SK-N-SH treated with all-trans-retinoic acid at 6 μM for 48 hours (cell line): ENCODE results near the gene ISX.
"Not testable (repeated sequence)": the region's sequence is repeated elsewhere in the genome, so short reads cannot be mapped to it uniquely, and the experiment has no call there.

Experiments used
- ATAC-seq: fragments of 200-7000 bp; cut with Tn5 transposase; 3 replicates; pipeline ENCODE4 v1.9.1; 2020; ENCODE audit warnings: mild to moderate bottlenecking, moderate library complexity
- BACH2 ChIP-seq: fragments of 250-450 bp; sonication (Bioruptor Pico); IDR thresholded peaks from 2 replicates; pipeline ENCODE4 v1.9.0; 2021; ENCODE audit warnings: mild to moderate bottlenecking, borderline replicate concordance
- CREB5 ChIP-seq: fragments of 250-450 bp; sonication (Bioruptor Pico); IDR thresholded peaks from 2 replicates; pipeline ENCODE4 v1.5.1; 2020; ENCODE audit warnings: low read depth, mild to moderate bottlenecking, moderate library complexity
- CSDC2 ChIP-seq: fragments of 250-450 bp; sonication (Bioruptor Pico); IDR thresholded peaks from 2 replicates; pipeline ENCODE4 v1.5.0; 2020; ENCODE audit warnings: mild to moderate bottlenecking, moderate library complexity
- CSRNP3 ChIP-seq: fragments of 250-450 bp; sonication (Bioruptor Pico); IDR thresholded peaks from 2 replicates; pipeline ENCODE4 v1.5.1; 2021; ENCODE audit warnings: mild to moderate bottlenecking, moderate library complexity
- ESRRG ChIP-seq: fragments of 250-450 bp; sonication (Bioruptor Pico); IDR thresholded peaks from 2 replicates; pipeline ENCODE4 v1.6.1; 2021; ENCODE audit warnings: mild to moderate bottlenecking
- GLIS3 ChIP-seq: fragments of 250-450 bp; sonication (Bioruptor Pico); IDR thresholded peaks from 2 replicates; pipeline ENCODE4 v1.5.0; 2020; ENCODE audit warnings: mild to moderate bottlenecking, moderate library complexity
- ISL1 ChIP-seq: fragments of 250-450 bp; sonication (Bioruptor Pico); IDR thresholded peaks from 2 replicates; pipeline ENCODE4 v2.1.2; 2022; ENCODE audit warnings: mild to moderate bottlenecking, moderate library complexity
- OSR1 ChIP-seq: fragments of 250-450 bp; sonication (Bioruptor Pico); IDR thresholded peaks from 2 replicates; pipeline ENCODE4 v1.8.0; 2022; ENCODE audit warnings: moderate library complexity, mild to moderate bottlenecking, inconsistent platforms
- PATZ1 ChIP-seq: fragments of 250-450 bp; sonication (Bioruptor Pico); IDR thresholded peaks from 2 replicates; pipeline ENCODE4 v1.8.0; 2020; ENCODE audit warnings: mild to moderate bottlenecking, moderate library complexity, borderline replicate concordance
- POU6F1 ChIP-seq: fragments of 250-450 bp; sonication (Bioruptor Pico); IDR thresholded peaks from 2 replicates; pipeline ENCODE4 v1.8.0; 2021; ENCODE audit warnings: low read depth, mild to moderate bottlenecking, moderate library complexity, borderline replicate concordance
- RARB ChIP-seq: fragments of 250-450 bp; sonication (Bioruptor Pico); IDR thresholded peaks from 2 replicates; pipeline ENCODE4 v1.8.0; 2021; ENCODE audit warnings: mild to moderate bottlenecking, moderate library complexity
- SNAI2 ChIP-seq: fragments of 250-450 bp; sonication (Bioruptor Pico); IDR thresholded peaks from 2 replicates; pipeline ENCODE4 v1.5.0; 2020; ENCODE audit warnings: mild to moderate bottlenecking, moderate library complexity
- TOX ChIP-seq: fragments of 250-450 bp; sonication (Bioruptor Pico); IDR thresholded peaks from 2 replicates; pipeline ENCODE4 v1.8.0; 2021; ENCODE audit warnings: mild to moderate bottlenecking, moderate library complexity, borderline replicate concordance
- ZC3H10 ChIP-seq: fragments of 250-450 bp; sonication (Bioruptor Pico); IDR thresholded peaks from 2 replicates; pipeline ENCODE4 v1.5.1; 2021; ENCODE audit warnings: mild to moderate bottlenecking, moderate library complexity
- ZFP3 ChIP-seq: fragments of 250-450 bp; sonication (Bioruptor Pico); IDR thresholded peaks from 2 replicates; pipeline ENCODE4 v1.5.0; 2020; ENCODE audit warnings: mild to moderate bottlenecking, moderate library complexity
- ZFP30 ChIP-seq: fragments of 450-650 bp; formaldehyde crosslinking; IDR thresholded peaks from 2 replicates; pipeline ENCODE4 v1.5.0; 2022; ENCODE audit warnings: mild to moderate bottlenecking, moderate library complexity
- ZNF565 ChIP-seq: fragments of 450-650 bp; formaldehyde crosslinking; conservative IDR thresholded peaks from 2 replicates; pipeline ENCODE4 v1.5.0; 2020; ENCODE audit warnings: low read depth, mild to moderate bottlenecking, moderate library complexity
- ZNF70 ChIP-seq: fragments of 450-650 bp; formaldehyde crosslinking; IDR thresholded peaks from 2 replicates; pipeline ENCODE4 v1.5.0; 2020; ENCODE audit warnings: mild to moderate bottlenecking, moderate library complexity

The ISX gene

DNA sequence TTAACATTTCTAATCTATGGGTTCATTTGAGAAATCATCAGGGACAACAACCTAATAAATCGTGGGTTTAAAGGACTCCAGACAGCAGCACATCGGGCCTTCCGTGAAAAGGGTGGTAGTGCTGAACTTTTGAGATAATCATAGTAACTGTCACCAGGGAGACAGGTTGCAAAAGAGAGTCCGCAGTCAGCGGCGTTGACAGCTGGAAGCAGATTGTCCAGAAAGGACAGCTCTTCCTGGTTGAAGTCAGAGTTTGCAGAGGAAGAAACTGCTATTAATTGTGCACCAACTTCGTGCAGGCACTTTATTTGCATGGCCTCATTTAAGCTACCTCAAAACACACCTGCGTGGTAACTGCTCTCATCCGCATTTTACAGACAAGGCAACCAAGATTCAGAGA, 20.5 kb upstream of the ISX start:
- no peak for ATAC-seq
- TF ChIP-seq PATZ1 (CRISPR knock-in tag), result no peak

DNA sequence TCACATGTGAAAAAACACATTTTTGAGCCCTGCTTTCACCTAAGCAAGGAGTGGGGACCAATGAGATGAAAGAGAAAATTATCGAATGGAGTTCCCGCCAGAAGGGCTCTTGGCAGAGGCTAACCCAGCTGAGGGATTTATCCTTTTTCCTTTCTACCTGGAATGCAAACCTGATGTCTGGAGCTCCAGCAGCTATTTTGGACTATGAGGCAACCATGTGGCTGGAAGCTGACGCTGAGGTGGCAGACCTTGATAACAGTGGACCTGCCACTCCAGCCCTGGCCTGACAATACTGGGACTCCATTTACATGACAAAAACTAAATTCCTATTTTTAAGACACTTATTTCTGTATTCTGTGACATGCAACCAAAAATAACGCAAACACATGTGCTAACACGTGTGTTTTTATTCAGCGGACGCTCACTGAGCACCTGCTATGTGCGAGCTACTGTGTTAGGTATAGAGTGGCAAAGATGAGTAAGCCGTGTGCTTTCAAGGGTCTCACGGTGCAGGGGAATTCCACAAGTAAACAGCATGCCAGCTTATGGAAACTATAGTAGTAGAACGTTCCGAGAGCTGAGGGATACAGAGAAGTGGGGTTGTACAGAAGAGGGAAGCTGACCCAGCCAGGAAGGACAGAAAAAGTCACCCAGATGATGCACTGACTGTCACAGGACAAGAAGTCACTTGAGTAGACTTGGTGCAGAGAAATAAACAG, 19.1 kb upstream of the ISX start:
- no peak for ATAC-seq
- no peak for TF ChIP-seq ESRRG (CRISPR knock-in tag)
- no peak for TF ChIP-seq SNAI2
- TF ChIP-seq ZNF70 (CRISPR knock-in tag), result no peak
- no peak for TF ChIP-seq BACH2 (CRISPR knock-in tag)
- TF ChIP-seq CSRNP3 (CRISPR knock-in tag), result no peak
- TF ChIP-seq CREB5 (CRISPR knock-in tag), result no peak
- no peak for TF ChIP-seq GLIS3
- no peak for TF ChIP-seq POU6F1 (CRISPR knock-in tag)
- no peak for TF ChIP-seq RARB (CRISPR knock-in tag)
- no peak for TF ChIP-seq ZNF565 (CRISPR knock-in tag)
- TF ChIP-seq TOX (CRISPR knock-in tag), result no peak

DNA sequence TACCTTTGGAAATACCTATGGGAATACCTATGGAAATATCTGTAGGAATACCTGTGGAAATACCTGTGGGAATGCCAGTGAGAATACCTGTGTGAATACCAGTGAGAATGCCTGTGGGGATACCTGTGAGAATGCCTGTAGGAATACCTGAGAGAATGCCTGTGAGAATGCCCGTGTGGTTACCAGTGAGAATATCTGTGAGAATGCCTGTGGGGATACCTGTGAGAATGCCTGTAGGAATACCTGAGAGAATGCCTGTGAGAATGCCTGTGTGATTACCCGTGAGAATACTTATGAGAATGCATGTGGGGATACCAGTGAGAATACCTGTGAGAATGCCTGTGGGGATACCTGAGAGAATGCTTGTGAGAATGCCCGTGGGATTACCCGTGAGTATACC, 15.9 kb upstream of the ISX start:
- ATAC-seq, result not testable (repeated sequence)

GRCh38 chr22:35051013-35051535, 14.9 kb upstream of the ISX start:
- no peak for ATAC-seq

More at GRCh38 chr22:35051013-35051535, 14.9 kb upstream of the ISX start:
- TF ChIP-seq ISL1 (CRISPR knock-in tag), result no peak
- no peak for TF ChIP-seq ZFP30
- TF ChIP-seq CREB5 (CRISPR knock-in tag), result no peak
- TF ChIP-seq RARB (CRISPR knock-in tag), result no peak
- no peak for TF ChIP-seq ESRRG (CRISPR knock-in tag)
- TF ChIP-seq ZFP3 (CRISPR knock-in tag), result no peak
- no peak for TF ChIP-seq CSRNP3 (CRISPR knock-in tag)
- no peak for TF ChIP-seq ZC3H10 (CRISPR knock-in tag)
- no peak for TF ChIP-seq ZNF565 (CRISPR knock-in tag)
- TF ChIP-seq OSR1 (CRISPR knock-in tag), result no peak
- no peak for TF ChIP-seq SNAI2
- TF ChIP-seq CSDC2, result no peak
- TF ChIP-seq TOX (CRISPR knock-in tag), result no peak
